ENCODE data around the gene DHRS3. TPM values are rescaled to one million over a fixed set of nuclear protein-coding genes. Genes with fewer than 3 reads are reported as not detected.

Gene DHRS3
- total RNA-seq, 2 experiments from 2014 or later, result 20.8 to 60.4 TPM

GRCh38 chr1:12608311-12608957 is 9.6 kb downstream of the DHRS3 start:
- CTCF ChIA-PET, result no interaction called here
- ATAC-seq (no peak), DNase-seq (no peak)
- Mint-ChIP-seq H3K4me3 (no peak overlapping the region), H3K4me1 (peaks cover 22% of the 10 kb centered on the region), H3K27me3 (no peaks in the 10 kb centered on the region), H3K36me3 (peaks cover 33% of the 10 kb centered on the region), H3K9me3 (ENCODE audit: low read depth) (peaks cover 6% of the 10 kb centered on the region), H3K27ac (no peak overlapping the region)

- H3K4me3 Mint-ChIP-seq, result no peak overlapping the region
- ATAC-seq (no peak), DNase-seq (no peak)
- peaks cover 6% of the 10 kb centered on the region for H3K9me3 Mint-ChIP-seq (ENCODE audit: low read depth)
- CTCF ChIA-PET, result no interaction called here
- H3K27me3 Mint-ChIP-seq, result no peaks in the 10 kb centered on the region
- H3K4me1 Mint-ChIP-seq, result peaks cover 24% of the 10 kb centered on the region
- H3K27ac Mint-ChIP-seq, result no peak overlapping the region
- H3K36me3 Mint-ChIP-seq, result peaks cover 31% of the 10 kb centered on the region
Observed at GRCh38 chr1:12607263-12607662, 10.7 kb downstream of the DHRS3 start.

- ATAC-seq (no peak), DNase-seq (no peak)
- peaks cover 25% of the 10 kb centered on the region for H3K36me3 Mint-ChIP-seq
- no peak overlapping the region for H3K27ac Mint-ChIP-seq
- peaks cover 6% of the 10 kb centered on the region for H3K9me3 Mint-ChIP-seq (ENCODE audit: low read depth)
- no peaks in the 10 kb centered on the region for H3K27me3 Mint-ChIP-seq
- H3K4me1 Mint-ChIP-seq, result peaks cover 29% of the 10 kb centered on the region
- no peak overlapping the region for H3K4me3 Mint-ChIP-seq
- CTCF ChIA-PET, result interaction anchor here (1.6 to 5.2 kb wide), 2 partner anchors 10 to 13 kb away, joined by 8 to 91 read pairs; partner anchors contain the start of gene DHRS3
Observed at GRCh38 chr1:12604986-12605385, 13.0 kb downstream of the DHRS3 start.

- H3K9me3 Mint-ChIP-seq (ENCODE audit: low read depth), result peaks cover 6% of the 10 kb centered on the region
- peak; percentile 90 for DNase-seq
Observed at GRCh38 chr1:12604114-12604874, 13.7 kb downstream of the DHRS3 start.

GRCh38 chr1:12603224-12603623 is 14.8 kb downstream of the DHRS3 start:
- H3K9me3 Mint-ChIP-seq (ENCODE audit: low read depth), result peaks cover 6% of the 10 kb centered on the region
- H3K27me3 Mint-ChIP-seq, result no peaks in the 10 kb centered on the region
- no peak for ATAC-seq
- H3K4me3 Mint-ChIP-seq, result no peak overlapping the region
- CTCF ChIA-PET, result interaction anchor here (1.3 to 5.2 kb wide), 3 partner anchors 8 to 168 kb away, joined by 3 to 91 read pairs (median 8); partner anchors contain the start of gene DHRS3
- no peak for DNase-seq
- peaks cover 29% of the 10 kb centered on the region for H3K4me1 Mint-ChIP-seq
- no peak overlapping the region for H3K27ac Mint-ChIP-seq
- H3K36me3 Mint-ChIP-seq, result peaks cover 18% of the 10 kb centered on the region

More at GRCh38 chr1:12604114-12604874, 13.7 kb downstream of the DHRS3 start:
- peaks cover 23% of the 10 kb centered on the region for H3K36me3 Mint-ChIP-seq
- peak overlapping the region; percentile 28 for H3K4me3 Mint-ChIP-seq
- CTCF ChIA-PET, result interaction anchor here (0.6 to 5.2 kb wide), 6 partner anchors 9 to 170 kb away, joined by 3 to 91 read pairs (median 3); partner anchors contain the start of gene DHRS3
- ATAC-seq, result peak; percentile 98
- peak overlapping the region; percentile 52 for H3K27ac Mint-ChIP-seq
- no peaks in the 10 kb centered on the region for H3K27me3 Mint-ChIP-seq
- H3K4me1 Mint-ChIP-seq, result peaks cover 29% of the 10 kb centered on the region

- no peak overlapping the region for H3K27ac Mint-ChIP-seq
- H3K4me1 Mint-ChIP-seq, result peaks cover 29% of the 10 kb centered on the region
- ATAC-seq, result no peak
- H3K4me3 Mint-ChIP-seq, result no peak overlapping the region
- no peak for DNase-seq
- peaks cover 6% of the 10 kb centered on the region for H3K9me3 Mint-ChIP-seq (ENCODE audit: low read depth)
- H3K36me3 Mint-ChIP-seq, result peaks cover 15% of the 10 kb centered on the region
- H3K27me3 Mint-ChIP-seq, result no peaks in the 10 kb centered on the region
- CTCF ChIA-PET, result interaction anchor here (1.5 to 5.2 kb wide), 3 partner anchors 15 to 92 kb away, joined by 6 to 91 read pairs (median 11); partner anchors contain the start of gene DHRS3
Observed at GRCh38 chr1:12602659-12603024, 15.4 kb downstream of the DHRS3 start.

- peaks cover 31% of the 10 kb centered on the region for H3K4me1 Mint-ChIP-seq
- CTCF ChIA-PET, result interaction anchor here (0.9 to 5.2 kb wide), 12 partner anchors 16 to 308 kb away, joined by 3 to 91 read pairs (median 4); partner anchors contain the start of gene DHRS3
- DNase-seq (no peak), ATAC-seq (no peak)
- H3K27me3 Mint-ChIP-seq, result peaks cover 3% of the 10 kb centered on the region
- no peak overlapping the region for H3K4me3 Mint-ChIP-seq
- H3K9me3 Mint-ChIP-seq (ENCODE audit: low read depth), result peaks cover 6% of the 10 kb centered on the region
- H3K27ac Mint-ChIP-seq, result no peak overlapping the region
- H3K36me3 Mint-ChIP-seq, result peaks cover 12% of the 10 kb centered on the region
Observed at GRCh38 chr1:12601700-12602658, 16.0 kb downstream of the DHRS3 start.

- no peak overlapping the region for H3K4me3 Mint-ChIP-seq
- ATAC-seq, result no peak
- no peaks in the 10 kb centered on the region for H3K9me3 Mint-ChIP-seq (ENCODE audit: low read depth)
- peaks cover 3% of the 10 kb centered on the region for H3K27me3 Mint-ChIP-seq
- peak; percentile 64 for DNase-seq
- no peak overlapping the region for H3K27ac Mint-ChIP-seq
- peaks cover 34% of the 10 kb centered on the region for H3K4me1 Mint-ChIP-seq
- CTCF ChIA-PET, result interaction anchor here (0.7 to 5.2 kb wide), 16 partner anchors 11 to 307 kb away, joined by 3 to 91 read pairs (median 4); partner anchors contain the start of gene DHRS3
- peaks cover 6% of the 10 kb centered on the region for H3K36me3 Mint-ChIP-seq
Observed at GRCh38 chr1:12600880-12601633, 17.0 kb downstream of the DHRS3 start.

- DNase-seq (no peak), ATAC-seq (no peak)
- Mint-ChIP-seq H3K4me3 (no peak overlapping the region), H3K27ac (no peak overlapping the region), H3K4me1 (peaks cover 36% of the 10 kb centered on the region), H3K36me3 (peaks cover 4% of the 10 kb centered on the region), H3K27me3 (peaks cover 3% of the 10 kb centered on the region), H3K9me3 (ENCODE audit: low read depth) (no peaks in the 10 kb centered on the region)
- CTCF ChIA-PET, result interaction anchor here (0.7 to 5.2 kb wide), 7 partner anchors 13 to 286 kb away, joined by 3 to 91 read pairs (median 4); partner anchors contain the start of gene DHRS3
Observed at GRCh38 chr1:12600335-12600734, 17.7 kb downstream of the DHRS3 start.

GRCh38 chr1:12599657-12600056 is 18.4 kb downstream of the DHRS3 start:
- H3K9me3 Mint-ChIP-seq (ENCODE audit: low read depth), result no peaks in the 10 kb centered on the region
- H3K27me3 Mint-ChIP-seq, result peaks cover 5% of the 10 kb centered on the region
- CTCF ChIA-PET, result interaction anchor here (1.9 kb wide), 1 partner anchor 21 kb away, joined by 8 read pairs; no protein-coding TSS in a partner anchor
- H3K4me3 Mint-ChIP-seq, result no peak overlapping the region
- peaks cover 4% of the 10 kb centered on the region for H3K36me3 Mint-ChIP-seq
- no peak overlapping the region for H3K27ac Mint-ChIP-seq
- no peak for ATAC-seq
- DNase-seq, result no peak
- peaks cover 35% of the 10 kb centered on the region for H3K4me1 Mint-ChIP-seq

- ATAC-seq (no peak), DNase-seq (no peak)
- Mint-ChIP-seq H3K4me3 (no peak overlapping the region), H3K9me3 (ENCODE audit: low read depth) (no peaks in the 10 kb centered on the region), H3K27ac (no peak overlapping the region), H3K4me1 (peaks cover 32% of the 10 kb centered on the region), H3K36me3 (no peaks in the 10 kb centered on the region), H3K27me3 (peaks cover 9% of the 10 kb centered on the region)
- CTCF ChIA-PET, result interaction anchor here (1.2 to 1.9 kb wide), 2 partner anchors 21 to 284 kb away, joined by 3 to 8 read pairs; no protein-coding TSS in a partner anchor
Observed at GRCh38 chr1:12598974-12599373, 19.0 kb downstream of the DHRS3 start.

- Mint-ChIP-seq H3K4me3 (no peak overlapping the region), H3K27me3 (peaks cover 9% of the 10 kb centered on the region), H3K27ac (no peak overlapping the region), H3K4me1 (peaks cover 20% of the 10 kb centered on the region), H3K9me3 (ENCODE audit: low read depth) (no peaks in the 10 kb centered on the region), H3K36me3 (no peaks in the 10 kb centered on the region)
- ATAC-seq, result no peak
- CTCF ChIA-PET, result interaction anchor here (0.9 to 1.9 kb wide), 3 partner anchors 23 to 283 kb away, joined by 3 to 8 read pairs (median 4); no protein-coding TSS in a partner anchor
- no peak for DNase-seq
Observed at GRCh38 chr1:12597792-12598191, 20.2 kb downstream of the DHRS3 start.

Data from activated CD8-positive, alpha-beta memory T cell treated with anti-CD3 and anti-CD28 coated beads, Interleukin-2, amount 10 ng/mL, durations not matched to agents 7 days and 5 days (primary cell).